ENCODE results near the gene NOS1AP.

NOS1AP gene

DNA sequence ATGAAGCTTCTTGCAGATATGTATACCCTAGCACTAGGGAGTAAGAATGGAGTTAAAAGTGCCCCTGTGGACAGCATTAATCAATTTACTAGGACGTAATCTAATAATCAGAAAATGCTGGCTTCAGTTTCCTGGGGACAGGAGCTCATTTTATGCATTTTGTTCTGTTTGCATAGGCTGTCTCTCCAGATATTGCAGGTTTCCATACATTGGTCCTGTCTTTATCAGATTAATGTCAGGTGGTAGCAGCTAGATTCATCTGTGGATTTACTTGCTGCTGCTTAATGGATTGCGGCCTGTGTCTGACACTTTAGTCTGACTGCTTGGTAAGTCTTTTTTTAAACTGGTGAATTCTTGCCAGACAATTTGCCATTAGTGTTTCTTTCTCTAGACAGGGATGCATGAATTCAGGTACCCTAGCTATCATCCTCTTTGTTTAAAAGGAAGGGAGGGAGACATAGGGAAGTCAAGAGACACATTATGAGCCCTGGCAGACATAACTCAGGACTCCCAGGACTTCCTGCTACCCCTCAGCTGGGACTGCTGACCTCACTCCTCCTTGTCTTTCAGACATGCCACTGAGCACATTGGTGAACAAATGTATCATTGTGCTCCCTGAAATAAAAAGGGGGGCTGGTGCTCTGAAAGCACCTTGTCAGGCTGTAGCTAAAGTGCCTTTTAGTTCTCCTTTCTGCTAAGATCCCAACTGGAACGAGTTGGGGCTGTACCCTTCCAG is 47.7 kb downstream of the NOS1AP start:
- TF ChIP-seq, protein P1, sequence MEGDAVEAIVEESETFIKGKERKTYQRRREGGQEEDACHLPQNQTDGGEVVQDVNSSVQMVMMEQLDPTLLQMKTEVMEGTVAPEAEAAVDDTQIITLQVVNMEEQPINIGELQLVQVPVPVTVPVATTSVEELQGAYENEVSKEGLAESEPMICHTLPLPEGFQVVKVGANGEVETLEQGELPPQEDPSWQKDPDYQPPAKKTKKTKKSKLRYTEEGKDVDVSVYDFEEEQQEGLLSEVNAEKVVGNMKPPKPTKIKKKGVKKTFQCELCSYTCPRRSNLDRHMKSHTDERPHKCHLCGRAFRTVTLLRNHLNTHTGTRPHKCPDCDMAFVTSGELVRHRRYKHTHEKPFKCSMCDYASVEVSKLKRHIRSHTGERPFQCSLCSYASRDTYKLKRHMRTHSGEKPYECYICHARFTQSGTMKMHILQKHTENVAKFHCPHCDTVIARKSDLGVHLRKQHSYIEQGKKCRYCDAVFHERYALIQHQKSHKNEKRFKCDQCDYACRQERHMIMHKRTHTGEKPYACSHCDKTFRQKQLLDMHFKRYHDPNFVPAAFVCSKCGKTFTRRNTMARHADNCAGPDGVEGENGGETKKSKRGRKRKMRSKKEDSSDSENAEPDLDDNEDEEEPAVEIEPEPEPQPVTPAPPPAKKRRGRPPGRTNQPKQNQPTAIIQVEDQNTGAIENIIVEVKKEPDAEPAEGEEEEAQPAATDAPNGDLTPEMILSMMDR (IDR thresholded peaks at IDR 0.05) = no peak
- DNase-seq (ENCODE audit: low spot score) = no peak
- H3K27ac ChIP-seq = no peak overlapping the region
- no peak overlapping the region for H3K4me3 ChIP-seq

DNA sequence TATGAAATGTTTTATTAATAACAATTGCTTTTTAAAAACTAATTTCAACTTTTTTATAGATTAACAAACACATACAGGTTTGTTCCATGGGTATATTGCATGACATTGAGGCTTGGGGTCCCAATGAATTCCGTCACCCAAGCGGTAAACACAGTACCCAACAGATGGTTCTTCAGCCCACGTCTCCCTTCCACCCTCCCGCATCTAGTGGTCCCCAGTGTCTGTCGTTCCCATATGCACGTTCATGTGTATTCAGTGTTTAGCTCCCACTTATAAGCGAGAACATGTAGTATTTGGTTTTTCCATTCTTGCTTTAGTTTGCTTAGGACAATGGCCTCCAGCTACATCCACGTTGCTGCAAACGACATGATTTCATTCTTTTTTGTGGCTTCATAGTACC is 48.6 kb downstream of the NOS1AP start:
- TF ChIP-seq, protein P1 (IDR thresholded peaks at IDR 0.05) = no peak
- DNase-seq (ENCODE audit: low spot score) = no peak
- Histone ChIP-seq H3K4me3 (no peak overlapping the region), H3K27ac (no peak overlapping the region)

DNA sequence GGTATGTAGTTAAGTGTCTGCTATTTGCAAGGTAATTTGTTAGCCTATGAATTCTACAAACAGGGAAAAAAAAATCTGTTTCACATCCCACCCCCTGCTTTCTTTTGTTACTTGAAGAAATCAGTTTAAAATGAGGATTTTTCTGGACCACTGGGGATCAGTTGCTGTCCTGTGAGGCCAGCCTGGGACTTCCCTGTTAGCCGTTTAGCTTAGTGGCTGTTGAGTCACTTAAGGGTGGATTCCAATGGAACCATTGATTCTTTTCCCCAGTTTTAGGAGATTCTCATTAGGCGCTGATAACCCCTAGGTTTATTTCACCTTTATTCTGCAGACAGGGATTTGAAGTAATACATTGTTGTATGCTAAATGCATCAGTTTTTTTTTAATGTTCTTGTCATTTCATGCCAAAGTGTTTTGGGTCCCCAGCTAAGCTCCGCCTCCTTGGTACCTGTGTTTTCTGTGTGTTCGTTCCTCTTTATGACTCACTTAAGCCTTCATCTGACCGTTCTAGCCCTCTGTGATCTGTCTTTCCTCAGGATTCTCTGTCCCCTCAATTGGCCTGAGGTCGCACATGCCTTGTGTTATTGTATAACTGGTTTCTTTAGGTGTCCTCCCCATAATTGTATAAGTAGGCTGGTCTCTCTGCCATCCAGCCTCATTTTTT is 59.3 kb downstream of the NOS1AP start:
- no peak for DNase-seq (ENCODE audit: low spot score)
- Histone ChIP-seq H3K27ac (no peak overlapping the region), H3K4me3 (no peak overlapping the region)
- TF ChIP-seq, protein P1 (IDR thresholded peaks at IDR 0.05) = no peak

DNA sequence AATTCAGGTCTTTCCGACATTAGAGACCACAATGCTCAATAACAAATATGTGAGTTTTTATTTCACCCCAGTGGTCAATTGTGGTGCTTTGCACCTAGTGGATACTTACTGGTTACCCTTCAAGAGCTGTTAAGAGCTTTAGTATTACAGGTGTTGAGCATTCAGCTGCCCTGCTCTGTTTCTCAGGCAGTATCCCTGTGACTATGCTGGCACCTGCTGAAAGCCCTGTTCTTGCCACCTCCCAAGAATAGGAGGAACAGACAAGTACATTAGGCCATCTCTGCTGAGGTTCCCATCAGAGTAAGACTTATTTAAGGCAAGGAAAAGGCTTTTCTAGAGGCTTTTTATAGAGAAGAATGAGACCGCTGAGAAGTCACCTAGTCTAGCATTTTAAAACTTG is 60.8 kb downstream of the NOS1AP start:
- no peak for DNase-seq (ENCODE audit: low spot score)
- TF ChIP-seq, protein P1 (IDR thresholded peaks at IDR 0.05) = no peak
- no peak overlapping the region for H3K4me3 ChIP-seq
- H3K27ac ChIP-seq = no peak overlapping the region

DNA sequence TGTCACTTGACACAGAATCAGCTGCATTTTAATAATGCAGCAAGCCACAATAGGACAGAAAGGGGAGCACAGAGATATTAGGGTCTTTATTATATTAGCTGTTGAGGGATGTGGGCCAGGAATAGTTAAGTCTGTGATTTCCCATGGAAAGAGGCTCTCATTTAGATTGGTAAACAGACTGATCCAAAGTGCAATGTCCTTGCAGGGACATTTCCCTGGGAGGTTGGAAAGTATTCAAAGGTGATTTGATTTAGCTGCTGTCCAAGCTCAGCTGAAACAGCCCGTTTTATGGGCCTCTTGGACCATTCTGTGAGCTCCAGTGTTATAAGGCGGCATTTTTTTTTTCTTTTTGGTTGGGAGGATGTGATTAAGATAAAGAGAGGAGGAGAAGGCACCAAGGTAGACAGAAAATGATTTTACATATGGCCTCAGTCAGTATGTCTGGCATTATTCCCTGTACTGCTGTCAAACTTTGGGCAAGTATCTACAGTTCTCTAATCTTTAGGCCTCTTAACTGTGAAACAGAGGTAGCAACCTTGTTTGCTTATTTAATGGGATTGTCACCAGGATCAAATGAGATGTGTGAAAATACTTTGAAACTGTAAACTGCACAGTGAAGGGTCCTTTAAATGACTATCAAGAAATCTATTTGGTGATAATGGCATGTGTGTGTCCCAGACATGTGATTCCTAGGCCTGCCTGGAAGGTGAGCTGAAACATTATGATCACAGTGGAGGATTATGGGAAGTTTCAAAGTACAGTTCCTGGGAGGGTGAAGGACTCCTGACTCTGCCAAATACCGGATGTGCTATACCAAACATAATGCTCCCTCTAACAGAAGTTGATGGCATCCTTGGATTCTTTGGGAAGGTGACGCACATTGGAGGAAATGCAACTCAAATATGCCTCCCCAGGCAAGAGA is 62.2 kb downstream of the NOS1AP start:
- Histone ChIP-seq H3K27ac (no peak overlapping the region), H3K4me3 (no peak overlapping the region)
- no peak for DNase-seq (ENCODE audit: low spot score)
- TF ChIP-seq, protein P1 (IDR thresholded peaks at IDR 0.05) = no peak

DNA sequence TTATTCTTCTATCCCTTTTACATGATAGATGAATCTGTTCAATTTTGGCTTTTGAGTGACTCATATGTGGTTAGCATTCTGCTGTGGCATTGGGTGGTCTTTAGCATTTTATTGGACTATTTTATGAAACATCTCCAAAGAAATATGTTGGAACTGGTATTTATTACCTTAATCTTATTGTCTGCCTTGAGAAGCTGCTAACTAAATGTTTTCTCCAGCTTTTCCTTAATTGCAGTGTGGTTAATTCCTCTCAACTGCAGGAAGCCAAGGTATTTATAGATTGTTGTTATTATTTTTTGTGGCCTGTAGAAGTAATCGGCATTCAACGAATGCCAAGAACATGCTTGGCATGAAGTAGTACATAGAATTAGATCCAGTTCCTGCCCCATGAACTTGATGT is 64.1 kb downstream of the NOS1AP start:
- Histone ChIP-seq H3K27ac (no peak overlapping the region), H3K4me3 (no peak overlapping the region)
- TF ChIP-seq, protein P1 (IDR thresholded peaks at IDR 0.05) = no peak
- no peak for DNase-seq (ENCODE audit: low spot score)

All from coronary artery (tissue), 2 donors.